Sigmoid colon (tissue), 4 donors: Measurements from ENCODE around the gene EFHD2.

Source experiments
- CTCF ChIP-seq, 4 experiments: fragments of 450-650 bp in 3 of 4; fragments of 200-600 bp in 1 of 4; IDR thresholded peaks; one replicate each; pipeline ENCODE4 v1.5.1; 2016 to 2019; ENCODE audit warnings: antibody characterized with exemption in 4 of 4, mild to moderate bottlenecking in 3 of 4, moderate library complexity in 2 of 4
- EP300 ChIP-seq, 4 donors: sonication (generic); formaldehyde crosslinking; IDR thresholded peaks; one replicate each; pipeline ENCODE4 v1.6.1; 2017; ENCODE audit warnings: antibody characterized with exemption in 4 of 4
- POLR2AphosphoS5 ChIP-seq, 4 donors: sonication (generic); formaldehyde crosslinking; IDR thresholded peaks; one replicate each; pipeline ENCODE4 v1.6.1; 2017; ENCODE audit warnings: antibody characterized with exemption in 4 of 4

GRCh38 chr1:15409388-15410222 lies at the start of gene EFHD2:
- peak; percentile 79 to 93 (median 92) for TF ChIP-seq POLR2AphosphoS5 (IDR thresholded peaks at IDR 0.05)
- no peak for TF ChIP-seq EP300 (IDR thresholded peaks at IDR 0.05)
- TF ChIP-seq CTCF (IDR thresholded peaks at IDR 0.05): no peak
